WTC11 (cell line): Measurements from ENCODE around the gene SNAPC1.
"Not testable (repeated sequence)": the region's sequence is repeated elsewhere in the genome, so short reads cannot be mapped to it uniquely, and the experiment has no call there.

Source experiments
- CREB1 ChIP-seq: sonication (generic); formaldehyde crosslinking; IDR thresholded peaks from 2 replicates; pipeline ENCODE4 v1.8.0; 2023; ENCODE audit warnings: mild to moderate bottlenecking, missing genetic modification reagents
- E2F1 ChIP-seq: sonication (generic); formaldehyde crosslinking; IDR thresholded peaks from 2 replicates; pipeline ENCODE4 v1.8.0; 2022; ENCODE audit warnings: mild to moderate bottlenecking, missing genetic modification reagents
- JUN ChIP-seq: sonication (generic); formaldehyde crosslinking; IDR thresholded peaks from 2 replicates; pipeline ENCODE4 v1.8.0; 2023; ENCODE audit warnings: mild to moderate bottlenecking, missing genetic modification reagents
- NR3C1 ChIP-seq: sonication (generic); formaldehyde crosslinking; conservative IDR thresholded peaks from 2 replicates; pipeline ENCODE4 v1.8.1; 2023; ENCODE audit warnings: low read depth, mild to moderate bottlenecking, missing genetic modification reagents
- TEAD4 ChIP-seq: sonication (generic); formaldehyde crosslinking; IDR thresholded peaks from 2 replicates; pipeline ENCODE4 v1.8.0; 2022; ENCODE audit warnings: mild to moderate bottlenecking, missing genetic modification reagents
- ZBTB21 ChIP-seq: sonication (generic); formaldehyde crosslinking; IDR thresholded peaks from 2 replicates; pipeline ENCODE4 v1.8.1; 2023; ENCODE audit warnings: mild to moderate bottlenecking, missing genetic modification reagents, borderline replicate concordance
- TF ChIP-seq, protein P1 (sequence below): fragments of 200-600 bp; IDR thresholded peaks from 2 replicates; pipeline ENCODE4 v1.8.0; 2022; ENCODE audit warnings: antibody characterized with exemption
- TF ChIP-seq, protein P2 (sequence below): sonication (generic); formaldehyde crosslinking; IDR thresholded peaks from 2 replicates; pipeline ENCODE4 v1.8.0; 2023; ENCODE audit warnings: missing genetic modification reagents, mild to moderate bottlenecking, borderline replicate concordance
- TF ChIP-seq, protein P3 (sequence below): sonication (generic); formaldehyde crosslinking; IDR thresholded peaks from 2 replicates; pipeline ENCODE4 v1.8.1; 2023; ENCODE audit warnings: mild to moderate bottlenecking, missing genetic modification reagents, moderate library complexity
- TF ChIP-seq, protein P4 (sequence below): sonication (generic); formaldehyde crosslinking; IDR thresholded peaks from 2 replicates; pipeline ENCODE4 v1.8.1; 2022; ENCODE audit warnings: low read depth, missing genetic modification reagents, borderline replicate concordance
- TF ChIP-seq, protein P5 (sequence below): sonication (generic); formaldehyde crosslinking; IDR thresholded peaks from 2 replicates; pipeline ENCODE4 v1.8.1; 2023; ENCODE audit warnings: mild to moderate bottlenecking, moderate library complexity, missing genetic modification reagents

DNA sequence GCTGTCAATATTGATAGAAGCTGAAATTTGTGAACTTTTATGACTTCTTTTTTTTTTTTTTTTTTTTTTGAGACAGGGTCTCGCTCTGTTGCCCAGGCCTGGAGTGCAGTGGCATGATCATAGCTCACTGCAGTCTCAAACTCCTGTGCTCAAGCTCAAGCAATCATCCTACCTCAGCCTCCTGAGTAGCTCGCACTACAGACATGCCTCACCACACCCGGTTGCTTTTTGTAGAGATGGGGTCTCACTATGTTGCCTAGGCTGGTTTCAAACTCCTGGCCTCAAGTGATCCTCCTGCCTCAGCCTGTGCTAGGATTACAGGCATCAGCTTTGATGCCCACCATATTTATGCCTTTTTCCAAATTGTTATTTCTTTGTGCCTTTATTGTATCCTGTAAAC is 15.9 kb upstream of the SNAPC1 start:
- TF ChIP-seq, protein P1, sequence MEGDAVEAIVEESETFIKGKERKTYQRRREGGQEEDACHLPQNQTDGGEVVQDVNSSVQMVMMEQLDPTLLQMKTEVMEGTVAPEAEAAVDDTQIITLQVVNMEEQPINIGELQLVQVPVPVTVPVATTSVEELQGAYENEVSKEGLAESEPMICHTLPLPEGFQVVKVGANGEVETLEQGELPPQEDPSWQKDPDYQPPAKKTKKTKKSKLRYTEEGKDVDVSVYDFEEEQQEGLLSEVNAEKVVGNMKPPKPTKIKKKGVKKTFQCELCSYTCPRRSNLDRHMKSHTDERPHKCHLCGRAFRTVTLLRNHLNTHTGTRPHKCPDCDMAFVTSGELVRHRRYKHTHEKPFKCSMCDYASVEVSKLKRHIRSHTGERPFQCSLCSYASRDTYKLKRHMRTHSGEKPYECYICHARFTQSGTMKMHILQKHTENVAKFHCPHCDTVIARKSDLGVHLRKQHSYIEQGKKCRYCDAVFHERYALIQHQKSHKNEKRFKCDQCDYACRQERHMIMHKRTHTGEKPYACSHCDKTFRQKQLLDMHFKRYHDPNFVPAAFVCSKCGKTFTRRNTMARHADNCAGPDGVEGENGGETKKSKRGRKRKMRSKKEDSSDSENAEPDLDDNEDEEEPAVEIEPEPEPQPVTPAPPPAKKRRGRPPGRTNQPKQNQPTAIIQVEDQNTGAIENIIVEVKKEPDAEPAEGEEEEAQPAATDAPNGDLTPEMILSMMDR: not testable (repeated sequence)
- not testable (repeated sequence) for TF ChIP-seq TEAD4 (CRISPR knock-in tag); E2F1 (CRISPR knock-in tag); ZBTB21 (CRISPR knock-in tag); CREB1 (CRISPR knock-in tag); JUN (CRISPR knock-in tag); NR3C1
- TF ChIP-seq, protein P2, sequence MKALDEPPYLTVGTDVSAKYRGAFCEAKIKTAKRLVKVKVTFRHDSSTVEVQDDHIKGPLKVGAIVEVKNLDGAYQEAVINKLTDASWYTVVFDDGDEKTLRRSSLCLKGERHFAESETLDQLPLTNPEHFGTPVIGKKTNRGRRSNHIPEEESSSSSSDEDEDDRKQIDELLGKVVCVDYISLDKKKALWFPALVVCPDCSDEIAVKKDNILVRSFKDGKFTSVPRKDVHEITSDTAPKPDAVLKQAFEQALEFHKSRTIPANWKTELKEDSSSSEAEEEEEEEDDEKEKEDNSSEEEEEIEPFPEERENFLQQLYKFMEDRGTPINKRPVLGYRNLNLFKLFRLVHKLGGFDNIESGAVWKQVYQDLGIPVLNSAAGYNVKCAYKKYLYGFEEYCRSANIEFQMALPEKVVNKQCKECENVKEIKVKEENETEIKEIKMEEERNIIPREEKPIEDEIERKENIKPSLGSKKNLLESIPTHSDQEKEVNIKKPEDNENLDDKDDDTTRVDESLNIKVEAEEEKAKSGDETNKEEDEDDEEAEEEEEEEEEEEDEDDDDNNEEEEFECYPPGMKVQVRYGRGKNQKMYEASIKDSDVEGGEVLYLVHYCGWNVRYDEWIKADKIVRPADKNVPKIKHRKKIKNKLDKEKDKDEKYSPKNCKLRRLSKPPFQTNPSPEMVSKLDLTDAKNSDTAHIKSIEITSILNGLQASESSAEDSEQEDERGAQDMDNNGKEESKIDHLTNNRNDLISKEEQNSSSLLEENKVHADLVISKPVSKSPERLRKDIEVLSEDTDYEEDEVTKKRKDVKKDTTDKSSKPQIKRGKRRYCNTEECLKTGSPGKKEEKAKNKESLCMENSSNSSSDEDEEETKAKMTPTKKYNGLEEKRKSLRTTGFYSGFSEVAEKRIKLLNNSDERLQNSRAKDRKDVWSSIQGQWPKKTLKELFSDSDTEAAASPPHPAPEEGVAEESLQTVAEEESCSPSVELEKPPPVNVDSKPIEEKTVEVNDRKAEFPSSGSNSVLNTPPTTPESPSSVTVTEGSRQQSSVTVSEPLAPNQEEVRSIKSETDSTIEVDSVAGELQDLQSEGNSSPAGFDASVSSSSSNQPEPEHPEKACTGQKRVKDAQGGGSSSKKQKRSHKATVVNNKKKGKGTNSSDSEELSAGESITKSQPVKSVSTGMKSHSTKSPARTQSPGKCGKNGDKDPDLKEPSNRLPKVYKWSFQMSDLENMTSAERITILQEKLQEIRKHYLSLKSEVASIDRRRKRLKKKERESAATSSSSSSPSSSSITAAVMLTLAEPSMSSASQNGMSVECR (CRISPR knock-in tag): not testable (repeated sequence)
- TF ChIP-seq, protein P3, sequence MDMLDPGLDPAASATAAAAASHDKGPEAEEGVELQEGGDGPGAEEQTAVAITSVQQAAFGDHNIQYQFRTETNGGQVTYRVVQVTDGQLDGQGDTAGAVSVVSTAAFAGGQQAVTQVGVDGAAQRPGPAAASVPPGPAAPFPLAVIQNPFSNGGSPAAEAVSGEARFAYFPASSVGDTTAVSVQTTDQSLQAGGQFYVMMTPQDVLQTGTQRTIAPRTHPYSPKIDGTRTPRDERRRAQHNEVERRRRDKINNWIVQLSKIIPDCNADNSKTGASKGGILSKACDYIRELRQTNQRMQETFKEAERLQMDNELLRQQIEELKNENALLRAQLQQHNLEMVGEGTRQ (CRISPR knock-in tag): not testable (repeated sequence)
- TF ChIP-seq, protein P4, sequence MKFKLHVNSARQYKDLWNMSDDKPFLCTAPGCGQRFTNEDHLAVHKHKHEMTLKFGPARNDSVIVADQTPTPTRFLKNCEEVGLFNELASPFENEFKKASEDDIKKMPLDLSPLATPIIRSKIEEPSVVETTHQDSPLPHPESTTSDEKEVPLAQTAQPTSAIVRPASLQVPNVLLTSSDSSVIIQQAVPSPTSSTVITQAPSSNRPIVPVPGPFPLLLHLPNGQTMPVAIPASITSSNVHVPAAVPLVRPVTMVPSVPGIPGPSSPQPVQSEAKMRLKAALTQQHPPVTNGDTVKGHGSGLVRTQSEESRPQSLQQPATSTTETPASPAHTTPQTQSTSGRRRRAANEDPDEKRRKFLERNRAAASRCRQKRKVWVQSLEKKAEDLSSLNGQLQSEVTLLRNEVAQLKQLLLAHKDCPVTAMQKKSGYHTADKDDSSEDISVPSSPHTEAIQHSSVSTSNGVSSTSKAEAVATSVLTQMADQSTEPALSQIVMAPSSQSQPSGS: not testable (repeated sequence)
- TF ChIP-seq, protein P5, sequence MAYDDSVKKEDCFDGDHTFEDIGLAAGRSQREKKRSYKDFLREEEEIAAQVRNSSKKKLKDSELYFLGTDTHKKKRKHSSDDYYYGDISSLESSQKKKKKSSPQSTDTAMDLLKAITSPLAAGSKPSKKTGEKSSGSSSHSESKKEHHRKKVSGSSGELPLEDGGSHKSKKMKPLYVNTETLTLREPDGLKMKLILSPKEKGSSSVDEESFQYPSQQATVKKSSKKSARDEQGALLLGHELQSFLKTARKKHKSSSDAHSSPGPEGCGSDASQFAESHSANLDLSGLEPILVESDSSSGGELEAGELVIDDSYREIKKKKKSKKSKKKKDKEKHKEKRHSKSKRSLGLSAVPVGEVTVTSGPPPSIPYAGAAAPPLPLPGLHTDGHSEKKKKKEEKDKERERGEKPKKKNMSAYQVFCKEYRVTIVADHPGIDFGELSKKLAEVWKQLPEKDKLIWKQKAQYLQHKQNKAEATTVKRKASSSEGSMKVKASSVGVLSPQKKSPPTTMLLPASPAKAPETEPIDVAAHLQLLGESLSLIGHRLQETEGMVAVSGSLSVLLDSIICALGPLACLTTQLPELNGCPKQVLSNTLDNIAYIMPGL (CRISPR knock-in tag): not testable (repeated sequence)
